HepG2 (cell line): ENCODE measurements around the gene DNAJC10.

ENCODE experiments used
- NCOA1 ChIP-seq: sonication (generic); formaldehyde crosslinking; IDR thresholded peaks from 2 replicates; pipeline ENCODE4 v1.9.0; 2021; ENCODE audit warnings: missing genetic modification reagents
- NFRKB ChIP-seq: fragments of 450-650 bp; IDR thresholded peaks from 2 replicates; pipeline ENCODE4 v1.6.1; 2017
- TF ChIP-seq, protein P1 (sequence below): sonication (generic); formaldehyde crosslinking; IDR thresholded peaks from 2 replicates; pipeline ENCODE4 v1.5.1; 2020; ENCODE audit warnings: mild to moderate bottlenecking, missing genetic modification reagents, borderline replicate concordance

DNA sequence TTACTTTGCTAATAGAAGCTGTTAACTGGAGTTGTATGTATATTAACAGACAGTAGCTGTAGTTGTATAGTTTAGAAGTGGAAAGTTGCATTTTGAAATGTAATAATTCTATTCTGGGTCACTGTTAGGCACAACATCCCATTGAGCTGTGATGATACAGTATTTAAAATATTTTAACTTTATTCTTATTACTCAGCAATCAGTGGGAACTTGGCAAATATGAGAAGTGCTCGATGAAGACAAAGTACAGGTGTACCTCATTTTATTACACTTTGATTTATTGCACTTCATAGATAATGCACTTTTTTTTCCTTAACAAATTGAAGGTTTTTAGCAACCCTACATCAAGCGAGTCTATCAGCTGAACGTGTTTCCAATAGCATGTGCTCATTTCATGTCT, 8.6 kb downstream of the DNAJC10 start:
- TF ChIP-seq NCOA1 (CRISPR knock-in tag) (no peak), NFRKB (no peak)
- TF ChIP-seq, protein P1, sequence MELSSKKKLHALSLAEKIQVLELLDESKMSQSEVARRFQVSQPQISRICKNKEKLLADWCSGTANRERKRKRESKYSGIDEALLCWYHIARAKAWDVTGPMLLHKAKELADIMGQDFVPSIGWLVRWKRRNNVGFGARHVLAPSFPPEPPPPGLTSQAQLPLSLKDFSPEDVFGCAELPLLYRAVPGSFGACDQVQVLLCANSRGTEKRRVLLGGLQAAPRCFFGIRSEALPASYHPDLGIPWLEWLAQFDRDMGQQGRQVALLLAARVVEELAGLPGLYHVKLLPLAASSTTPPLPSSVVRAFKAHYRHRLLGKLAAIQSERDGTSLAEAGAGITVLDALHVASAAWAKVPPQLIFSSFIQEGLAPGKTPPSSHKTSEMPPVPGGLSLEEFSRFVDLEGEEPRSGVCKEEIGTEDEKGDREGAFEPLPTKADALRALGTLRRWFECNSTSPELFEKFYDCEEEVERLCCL (CRISPR knock-in tag), result no peak
